GM23338 (cell line): Measurements from ENCODE around the gene EGFR. TPM values are rescaled to one million over a fixed set of nuclear protein-coding genes. Genes with fewer than 3 reads are reported as not detected.

Experiments
- ATAC-seq: fragments of 200-7000 bp; cut with Tn5 transposase; 3 replicates; pipeline ENCODE4 v1.9.1; 2020
- DNase-seq: peaks from one replicate; pipeline ENCODE4 v3.0.0-alpha.2; 2015; ENCODE audit warnings: low spot score
- H2AFZ ChIP-seq: fragments of 200-600 bp; sonication (generic); 2 replicates; pipeline ENCODE4 v1.8.0; 2016; ENCODE audit warnings: antibody characterized with exemption, mild to moderate bottlenecking, moderate library complexity
- H3F3A ChIP-seq: fragments of 200-600 bp; sonication (generic); replicated peaks from 2 replicates; pipeline ENCODE4 v1.8.0; 2017; ENCODE audit warnings: antibody characterized with exemption, mixed run types, low read depth
- H3K27ac ChIP-seq: fragments of 200-600 bp; sonication (generic); 2 replicates; pipeline ENCODE4 v1.6.1; 2016; ENCODE audit warnings: low read depth
- H3K27me3 ChIP-seq: fragments of 200-600 bp; sonication (generic); 2 replicates; pipeline ENCODE4 v1.8.0; 2016; ENCODE audit warnings: mild to moderate bottlenecking, mixed run types, moderate library complexity; ENCODE audit not compliant: insufficient read depth
- H3K36me3 ChIP-seq: fragments of 200-600 bp; sonication (generic); 2 replicates; pipeline ENCODE4 v1.8.0; 2016; ENCODE audit warnings: mild to moderate bottlenecking; ENCODE audit not compliant: insufficient read depth
- H3K4me1 ChIP-seq: fragments of 200-600 bp; sonication (generic); 2 replicates; pipeline ENCODE4 v1.8.0; 2016; ENCODE audit warnings: mild to moderate bottlenecking, moderate library complexity; ENCODE audit not compliant: insufficient read depth
- H3K4me2 ChIP-seq: fragments of 200-600 bp; sonication (generic); 2 replicates; pipeline ENCODE4 v1.7.1; 2017; ENCODE audit warnings: mixed run types
- H3K4me3 ChIP-seq: fragments of 200-600 bp; sonication (generic); 2 replicates; pipeline ENCODE4 v1.6.1; 2016; ENCODE audit warnings: mixed run types
- H3K79me2 ChIP-seq: fragments of 200-600 bp; sonication (generic); replicated peaks from 2 replicates; pipeline ENCODE4 v1.8.0; 2017; ENCODE audit warnings: mild to moderate bottlenecking; ENCODE audit not compliant: insufficient read depth
- H3K9me2 ChIP-seq: fragments of 200-600 bp; sonication (generic); 2 replicates; pipeline ENCODE4 v1.8.0; 2017; ENCODE audit not compliant: insufficient read depth
- H4K20me1 ChIP-seq: fragments of 200-600 bp; sonication (generic); replicated peaks from 2 replicates; pipeline ENCODE4 v1.8.0; 2017; ENCODE audit warnings: mild to moderate bottlenecking; ENCODE audit not compliant: insufficient read depth
- H3K27ac Mint-ChIP-seq: 2 replicates; pipeline ENCODE4 v1.8.0; 2020; ENCODE audit warnings: inconsistent platforms, mild to moderate bottlenecking, moderate library complexity, mixed read lengths
- H3K27me3 Mint-ChIP-seq: 3 replicates; pipeline ENCODE4 v1.8.0; 2022; ENCODE audit warnings: low read depth, mild to moderate bottlenecking, moderate library complexity, mixed read lengths, inconsistent platforms; ENCODE audit not compliant: insufficient read depth, poor library complexity
- H3K36me3 Mint-ChIP-seq: 3 replicates; pipeline ENCODE4 v1.8.0; 2021; ENCODE audit warnings: low read depth, mild to moderate bottlenecking, inconsistent platforms, moderate library complexity, mixed read lengths
- H3K4me1 Mint-ChIP-seq: 3 replicates; pipeline ENCODE4 v1.8.0; 2020; ENCODE audit warnings: mild to moderate bottlenecking, inconsistent platforms, mixed read lengths
- H3K4me3 Mint-ChIP-seq: 3 replicates; pipeline ENCODE4 v1.8.0; 2021; ENCODE audit warnings: moderate library complexity, mild to moderate bottlenecking, inconsistent platforms, mixed read lengths
- H3K9me3 Mint-ChIP-seq: 3 replicates; pipeline ENCODE4 v1.8.0; 2020; ENCODE audit warnings: moderate library complexity, mild to moderate bottlenecking, inconsistent platforms, mixed read lengths
- CREB1 ChIP-seq: fragments of 250-450 bp; sonication (Bioruptor Pico); IDR thresholded peaks from 2 replicates; pipeline ENCODE4 v1.5.0; 2020; ENCODE audit warnings: low read depth, mild to moderate bottlenecking, moderate library complexity
- CTCF ChIP-seq, 2 experiments: fragments of 200-600 bp in 1 of 2; sonication (generic) in 1 of 2; conservative IDR thresholded peaks; 2 replicates each; pipeline versions ENCODE4 v1.5.1 to v1.6.1; 2016 to 2017; ENCODE audit warnings: antibody characterized with exemption in 2 of 2, low read depth in 2 of 2, mild to moderate bottlenecking in 2 of 2, moderate library complexity in 1 of 2
- EZH2phosphoT487 ChIP-seq: fragments of 200-600 bp; sonication (generic); IDR thresholded peaks from one replicate; pipeline ENCODE4 v1.8.1; 2018; ENCODE audit warnings: antibody characterized with exemption; ENCODE audit not compliant: unreplicated experiment
- REST ChIP-seq: IDR thresholded peaks from one replicate; pipeline ENCODE4 v1.6.1; 2018; ENCODE audit warnings: antibody characterized with exemption; ENCODE audit not compliant: unreplicated experiment
- ZNF114 ChIP-seq: fragments of 250-450 bp; sonication (Bioruptor Pico); IDR thresholded peaks from 2 replicates; pipeline ENCODE4 v1.5.0; 2020; ENCODE audit warnings: mild to moderate bottlenecking, moderate library complexity
- ZNF331 ChIP-seq: fragments of 250-450 bp; sonication (Bioruptor Pico); IDR thresholded peaks from 2 replicates; pipeline ENCODE4 v1.5.0; 2020; ENCODE audit warnings: low read depth, mild to moderate bottlenecking, moderate library complexity
- ZNF462 ChIP-seq: fragments of 250-450 bp; sonication (Bioruptor Pico); IDR thresholded peaks from 2 replicates; pipeline ENCODE4 v1.5.0; 2020; ENCODE audit warnings: mild to moderate bottlenecking, moderate library complexity
- polyA plus RNA-seq: library from polyadenylated mRNA; unstranded; fragments of >200 nt; fragmentation: Nextera tagmentation; extraction: Ambion mirVana; gene quantifications from 2 replicates; pipeline ENCODE4 v1.2.1, GENCODE V29; 2016
- total RNA-seq: library from RNA; depleted of rRNA; stranded (reverse); fragments of >200 nt; shearing (Covaris generic); gene quantifications from 2 replicates; pipeline ENCODE4 v1.2.3, GENCODE V29; 2014

The EGFR gene
- total and polyA plus RNA-seq, 2 experiments from 2014 or later = 1.5 to 4.5 TPM

GRCh38 chr7:55224111-55224510, 205.3 kb downstream of the EGFR start:
- no peak for ATAC-seq
- H3K27ac Mint-ChIP-seq = no peak overlapping the region
- H3K27me3 Mint-ChIP-seq = peaks cover 1% of the 10 kb centered on the region
- Histone ChIP-seq H3K4me3 (no peak overlapping the region), H3K27ac (no peak overlapping the region), H2AFZ (no peak overlapping the region), H3K27me3 (no peaks in the 10 kb centered on the region), H3K79me2 (no peaks in the 10 kb centered on the region), H3K4me1 (no peaks in the 10 kb centered on the region), H3K36me3 (no peaks in the 10 kb centered on the region), H3K9me2 (no peaks in the 10 kb centered on the region), H3F3A (no peaks in the 10 kb centered on the region), H3K4me2 (no peak overlapping the region), H4K20me1 (no peaks in the 10 kb centered on the region)
- 0 out of 3 replicates have a peak, but pooled peaks cover 2% of the 10 kb centered on the region for H3K36me3 Mint-ChIP-seq
- H3K9me3 Mint-ChIP-seq = peaks cover 4% of the 10 kb centered on the region
- DNase-seq = no peak
- no peak overlapping the region for H3K4me3 Mint-ChIP-seq
- peaks cover 7% of the 10 kb centered on the region; the same call in 2 of the 3 replicates for H3K4me1 Mint-ChIP-seq
- TF ChIP-seq REST = no peak
- TF ChIP-seq ZNF331 (CRISPR knock-in tag) = no peak
- no peak for TF ChIP-seq CREB1
- TF ChIP-seq ZNF462 (CRISPR knock-in tag) = no peak
- no peak for TF ChIP-seq CTCF (conservative IDR thresholded peaks at IDR 0.05; ENCODE audit: low read depth in 2 of 2)
- no peak for TF ChIP-seq ZNF114
- TF ChIP-seq EZH2phosphoT487 = no peak
